ENCODE measurements around the gene DHDH. TPM values are rescaled to one million over a fixed set of nuclear protein-coding genes. Genes with fewer than 3 reads are reported as not detected.

Gene DHDH
- total and polyA plus RNA-seq, 2 donors = 0.28 to 1.0 TPM

DNA sequence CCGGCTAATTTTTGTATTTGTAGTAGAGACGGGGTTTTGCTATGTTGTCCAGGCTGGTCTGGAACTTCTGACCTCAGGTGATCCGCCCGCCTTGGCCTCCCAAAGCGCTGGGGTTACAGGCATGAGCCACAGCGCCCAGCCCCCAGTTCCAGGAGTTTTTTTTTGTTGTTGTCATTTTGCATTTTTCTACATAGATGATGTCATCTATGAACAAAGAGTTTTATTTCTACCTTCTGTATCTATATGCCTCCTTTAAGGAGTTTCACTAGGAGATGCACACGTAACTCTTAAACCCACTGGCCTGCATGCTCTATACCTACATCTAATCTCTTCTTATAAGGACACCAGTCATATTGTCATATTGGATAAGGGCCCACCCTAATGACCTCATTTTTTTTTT lies 4.8 kb downstream of the DHDH start:
- no peak for DNase-seq (ENCODE audit: low read depth in 6 of 9, low spot score in 9 of 9)
- WGBS = 82% methylated on average over 7 of the region's 7 CpGs
- H3K4me1 ChIP-seq (ENCODE audit: control insufficient read depth in 2 of 2, insufficient read depth in 2 of 2, low read length in 2 of 2) = peaks cover 0 to 10% of the 10 kb centered on the region in 2 donors
- H3K9me3 ChIP-seq (ENCODE audit: control insufficient read depth in 2 of 2, insufficient read depth in 1 of 2, low read length in 1 of 2) = peaks cover 1 to 10% of the 10 kb centered on the region in 2 donors
- H3K4me3 ChIP-seq (ENCODE audit: low read length in 2 of 2) = no peak overlapping the region
- H3K27me3 ChIP-seq (ENCODE audit: control insufficient read depth in 2 of 2, insufficient read depth in 1 of 2, low read length in 1 of 2) = peaks cover 3 to 15% of the 10 kb centered on the region in 2 donors
- no peak overlapping the region for H3K27ac ChIP-seq (ENCODE audit: low read depth in 1 of 2, low read length in 1 of 2)
- no peaks in the 10 kb centered on the region for H3K36me3 ChIP-seq (ENCODE audit: control insufficient read depth in 2 of 2, insufficient read depth in 2 of 2, low read length in 1 of 2)

DNA sequence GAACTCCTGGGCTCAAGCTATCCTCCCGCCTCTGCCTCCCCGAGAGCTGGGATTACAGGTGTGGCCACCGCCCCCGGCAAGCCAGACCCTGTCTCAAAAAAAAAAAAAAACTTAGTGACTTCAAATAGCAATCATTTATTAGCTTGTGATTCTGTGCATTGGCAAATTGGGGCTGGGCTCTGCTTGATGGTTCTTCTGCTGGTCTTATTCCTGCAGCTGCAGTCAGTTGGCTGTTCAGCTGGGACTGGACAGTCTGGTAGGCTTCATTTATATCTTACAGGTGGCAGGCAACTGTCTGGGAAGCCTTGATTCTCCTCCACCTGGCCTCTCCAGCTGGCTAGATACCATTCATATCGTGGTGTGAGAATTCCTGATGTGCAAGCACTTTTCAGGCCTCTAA lies 7.4 kb downstream of the DHDH start:
- Histone ChIP-seq H3K4me1 (ENCODE audit: control insufficient read depth in 2 of 2, insufficient read depth in 2 of 2, low read length in 2 of 2) (no peaks in the 10 kb centered on the region), H3K4me3 (ENCODE audit: low read length in 2 of 2) (no peak overlapping the region), H3K27me3 (ENCODE audit: control insufficient read depth in 2 of 2, insufficient read depth in 1 of 2, low read length in 1 of 2) (no peaks in the 10 kb centered on the region), H3K36me3 (ENCODE audit: control insufficient read depth in 2 of 2, insufficient read depth in 2 of 2, low read length in 1 of 2) (no peaks in the 10 kb centered on the region), H3K27ac (ENCODE audit: low read depth in 1 of 2, low read length in 1 of 2) (no peak overlapping the region), H3K9me3 (ENCODE audit: control insufficient read depth in 2 of 2, insufficient read depth in 1 of 2, low read length in 1 of 2) (peaks cover 1 to 10% of the 10 kb centered on the region in 2 donors)
- DNase-seq (ENCODE audit: low read depth in 6 of 9, low spot score in 9 of 9) = no peak
- WGBS = 98% methylated on average over 5 of the region's 5 CpGs

DNA sequence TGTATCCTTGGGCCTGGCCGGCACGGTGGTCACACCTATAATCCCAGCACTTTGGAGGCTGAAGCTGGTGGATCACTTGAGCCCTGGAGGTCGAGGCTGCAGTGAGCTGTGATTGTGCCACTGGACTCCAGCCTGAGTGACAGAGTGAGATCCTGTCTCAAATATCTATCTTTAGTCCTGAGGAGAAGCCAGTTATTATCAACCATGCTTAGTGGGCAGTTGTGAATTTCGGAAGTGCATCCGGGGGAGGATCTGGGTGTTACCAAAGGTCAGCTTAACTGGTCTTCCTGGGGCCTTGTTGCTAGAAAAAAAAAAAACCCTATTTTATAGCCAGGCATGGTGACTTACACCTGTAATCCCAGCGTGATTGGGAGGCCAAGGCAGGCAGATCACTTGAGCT lies 9.6 kb downstream of the DHDH start:
- no peak for DNase-seq (ENCODE audit: low read depth in 6 of 9, low spot score in 9 of 9)
- H3K36me3 ChIP-seq (ENCODE audit: control insufficient read depth in 2 of 2, insufficient read depth in 2 of 2, low read length in 1 of 2) = no peaks in the 10 kb centered on the region
- 98% methylated on average over 6 of the region's 6 CpGs for WGBS
- no peak overlapping the region for H3K27ac ChIP-seq (ENCODE audit: low read depth in 1 of 2, low read length in 1 of 2)
- H3K9me3 ChIP-seq (ENCODE audit: control insufficient read depth in 2 of 2, insufficient read depth in 1 of 2, low read length in 1 of 2) = peaks cover 3 to 32% of the 10 kb centered on the region in 2 donors
- no peaks in the 10 kb centered on the region for H3K27me3 ChIP-seq (ENCODE audit: control insufficient read depth in 2 of 2, insufficient read depth in 1 of 2, low read length in 1 of 2)
- no peaks in the 10 kb centered on the region for H3K4me1 ChIP-seq (ENCODE audit: control insufficient read depth in 2 of 2, insufficient read depth in 2 of 2, low read length in 2 of 2)
- no peak overlapping the region for H3K4me3 ChIP-seq (ENCODE audit: low read length in 2 of 2)

DNA sequence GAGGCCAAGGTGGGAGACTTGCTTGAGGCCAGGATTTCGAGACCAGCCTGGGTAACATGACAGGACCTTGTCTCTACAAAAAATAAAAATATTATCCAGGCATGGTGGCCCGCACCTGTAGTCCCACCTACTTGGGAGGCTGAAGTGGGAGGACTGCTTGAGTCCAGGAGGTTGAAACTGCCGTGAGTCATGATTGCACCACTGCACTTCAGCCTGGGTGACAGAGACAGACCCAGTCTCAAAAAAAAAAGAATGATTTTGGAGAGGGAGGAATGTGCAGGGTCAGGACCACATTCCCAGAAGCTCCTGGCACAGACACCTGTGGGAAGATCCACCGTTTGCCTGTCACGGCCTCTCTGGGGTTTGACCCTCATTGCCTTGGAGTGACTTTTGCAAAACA lies 11.9 kb downstream of the DHDH start:
- no peaks in the 10 kb centered on the region for H3K36me3 ChIP-seq (ENCODE audit: control insufficient read depth in 2 of 2, insufficient read depth in 2 of 2, low read length in 1 of 2)
- no peak overlapping the region for H3K27ac ChIP-seq (ENCODE audit: low read depth in 1 of 2, low read length in 1 of 2)
- no peak overlapping the region for H3K4me3 ChIP-seq (ENCODE audit: low read length in 2 of 2)
- no peaks in the 10 kb centered on the region for H3K27me3 ChIP-seq (ENCODE audit: control insufficient read depth in 2 of 2, insufficient read depth in 1 of 2, low read length in 1 of 2)
- peaks cover 3 to 31% of the 10 kb centered on the region in 2 donors for H3K9me3 ChIP-seq (ENCODE audit: control insufficient read depth in 2 of 2, insufficient read depth in 1 of 2, low read length in 1 of 2)
- WGBS = 95% methylated on average over 5 of the region's 5 CpGs
- DNase-seq (ENCODE audit: low read depth in 6 of 9, low spot score in 9 of 9) = no peak
- H3K4me1 ChIP-seq (ENCODE audit: control insufficient read depth in 2 of 2, insufficient read depth in 2 of 2, low read length in 2 of 2) = no peaks in the 10 kb centered on the region

DNA sequence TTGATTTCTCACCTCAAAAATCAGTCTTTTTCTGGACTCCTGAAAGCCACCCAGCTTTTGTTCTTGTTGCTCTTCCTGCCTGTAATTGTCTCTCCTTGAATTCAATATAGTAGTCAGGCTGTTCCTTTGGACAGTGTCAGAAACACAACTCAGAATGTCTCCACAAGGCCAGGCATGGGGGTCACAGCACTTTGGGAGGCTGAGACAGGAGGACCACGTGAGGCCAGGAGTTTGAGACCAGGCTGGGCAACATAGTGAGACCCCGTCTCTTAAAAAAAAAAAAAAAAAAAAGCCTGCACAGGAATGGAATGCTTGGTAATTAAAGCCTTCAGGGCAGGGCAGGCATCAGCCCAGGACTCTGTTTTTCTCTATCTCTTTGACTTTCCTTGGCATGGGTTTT lies 12.3 kb downstream of the DHDH start:
- Histone ChIP-seq H3K27ac (ENCODE audit: low read depth in 1 of 2, low read length in 1 of 2) (no peak overlapping the region), H3K27me3 (ENCODE audit: control insufficient read depth in 2 of 2, insufficient read depth in 1 of 2, low read length in 1 of 2) (no peaks in the 10 kb centered on the region), H3K4me1 (ENCODE audit: control insufficient read depth in 2 of 2, insufficient read depth in 2 of 2, low read length in 2 of 2) (no peaks in the 10 kb centered on the region), H3K36me3 (ENCODE audit: control insufficient read depth in 2 of 2, insufficient read depth in 2 of 2, low read length in 1 of 2) (no peaks in the 10 kb centered on the region), H3K9me3 (ENCODE audit: control insufficient read depth in 2 of 2, insufficient read depth in 1 of 2, low read length in 1 of 2) (peaks cover 3 to 27% of the 10 kb centered on the region in 2 donors), H3K4me3 (ENCODE audit: low read length in 2 of 2) (no peak overlapping the region)
- no peak for DNase-seq (ENCODE audit: low read depth in 6 of 9, low spot score in 9 of 9)
- WGBS = 97% methylated on average over 2 of the region's 2 CpGs

DNA sequence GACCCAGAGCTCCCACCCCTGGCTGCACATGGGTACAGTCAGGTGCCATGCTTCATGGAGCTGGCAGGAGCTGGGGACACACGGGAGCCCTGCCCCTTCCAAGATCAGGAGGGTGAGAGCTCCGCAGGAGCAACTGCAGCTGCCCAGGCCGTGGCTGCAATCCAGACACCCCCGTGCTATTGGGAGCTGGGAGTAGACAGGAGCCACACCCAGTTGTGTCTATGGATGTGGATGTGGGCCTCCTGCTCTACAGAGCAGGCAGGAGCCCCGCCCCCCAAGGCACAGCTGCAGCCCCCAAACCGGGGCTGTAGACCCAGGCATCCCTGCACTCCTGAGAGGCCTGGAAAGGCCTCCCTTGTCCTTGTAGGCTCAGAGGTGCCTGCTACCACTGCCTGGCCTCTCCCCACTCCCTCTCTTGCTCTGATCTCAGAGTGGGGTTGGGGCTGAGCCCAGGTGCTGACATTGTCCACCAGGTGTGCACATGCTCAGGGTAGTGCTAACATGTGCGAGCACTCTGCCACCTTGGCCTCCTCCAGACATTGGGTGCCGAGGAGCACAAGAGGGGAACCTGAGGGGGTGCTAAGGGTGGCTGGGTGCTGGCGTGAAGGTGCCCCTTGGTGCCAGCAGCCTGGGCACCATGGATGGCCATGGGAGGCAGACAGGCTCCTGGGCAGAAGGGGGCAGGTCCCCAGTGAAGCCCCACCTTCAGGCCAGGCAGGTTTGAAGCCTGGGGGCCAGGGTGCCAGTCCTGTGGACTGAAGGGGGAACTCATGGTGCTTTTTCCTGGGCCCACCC lies 13.2 kb downstream of the DHDH start:
- Histone ChIP-seq H3K36me3 (ENCODE audit: control insufficient read depth in 2 of 2, insufficient read depth in 2 of 2, low read length in 1 of 2) (no peaks in the 10 kb centered on the region), H3K27ac (ENCODE audit: low read depth in 1 of 2, low read length in 1 of 2) (no peak overlapping the region), H3K9me3 (ENCODE audit: control insufficient read depth in 2 of 2, insufficient read depth in 1 of 2, low read length in 1 of 2) (peaks cover 1 to 24% of the 10 kb centered on the region in 2 donors), H3K4me1 (ENCODE audit: control insufficient read depth in 2 of 2, insufficient read depth in 2 of 2, low read length in 2 of 2) (no peaks in the 10 kb centered on the region), H3K4me3 (ENCODE audit: low read length in 2 of 2) (no peak overlapping the region), H3K27me3 (ENCODE audit: control insufficient read depth in 2 of 2, insufficient read depth in 1 of 2, low read length in 1 of 2) (no peaks in the 10 kb centered on the region)
- 80% methylated on average over 9 of the region's 9 CpGs for WGBS
- DNase-seq (ENCODE audit: low read depth in 6 of 9, low spot score in 9 of 9) = no peak

DNA sequence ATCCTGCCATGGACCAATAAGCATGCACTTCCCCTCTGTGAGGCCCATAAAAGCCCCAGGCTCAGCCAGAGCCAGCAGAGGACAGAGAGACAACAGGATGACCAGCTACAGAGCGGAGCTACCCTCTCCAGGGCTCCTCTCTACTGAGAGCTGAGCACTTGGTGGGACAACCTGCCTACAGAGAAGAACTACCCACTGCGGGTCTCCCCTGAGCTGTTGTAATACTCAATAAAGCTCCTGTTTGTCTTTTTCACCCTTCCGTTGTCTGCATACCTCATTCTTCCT lies 13.7 kb downstream of the DHDH start:
- Histone ChIP-seq H3K27ac (ENCODE audit: low read depth in 1 of 2, low read length in 1 of 2) (no peak overlapping the region), H3K9me3 (ENCODE audit: control insufficient read depth in 2 of 2, insufficient read depth in 1 of 2, low read length in 1 of 2) (peaks cover 1 to 24% of the 10 kb centered on the region in 2 donors), H3K4me1 (ENCODE audit: control insufficient read depth in 2 of 2, insufficient read depth in 2 of 2, low read length in 2 of 2) (no peaks in the 10 kb centered on the region), H3K4me3 (ENCODE audit: low read length in 2 of 2) (no peak overlapping the region), H3K36me3 (ENCODE audit: control insufficient read depth in 2 of 2, insufficient read depth in 2 of 2, low read length in 1 of 2) (no peaks in the 10 kb centered on the region), H3K27me3 (ENCODE audit: control insufficient read depth in 2 of 2, insufficient read depth in 1 of 2, low read length in 1 of 2) (no peaks in the 10 kb centered on the region)
- WGBS = 96% methylated on average over 3 of the region's 3 CpGs
- DNase-seq (ENCODE audit: low read depth in 6 of 9, low spot score in 9 of 9) = no peak

DNA sequence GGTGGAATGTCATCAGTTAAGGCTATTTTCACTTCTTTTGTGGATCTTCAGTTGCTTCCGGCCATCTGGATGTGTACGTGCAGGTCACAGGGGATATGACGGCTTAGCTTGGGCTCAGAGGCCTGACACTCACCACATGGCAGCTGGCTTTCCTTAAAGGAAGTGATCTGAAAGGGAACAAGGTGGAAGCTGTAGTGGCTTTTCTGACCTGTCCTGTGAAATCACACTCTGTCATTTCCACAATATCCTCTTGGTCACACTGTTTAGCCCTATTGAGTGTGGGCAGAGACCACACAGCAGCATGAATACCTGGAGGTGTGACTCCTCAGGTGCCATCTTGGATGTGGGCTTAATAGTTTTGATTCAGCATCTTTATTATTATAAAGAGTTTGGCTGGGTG lies 16.7 kb downstream of the DHDH start:
- Histone ChIP-seq H3K36me3 (ENCODE audit: control insufficient read depth in 2 of 2, insufficient read depth in 2 of 2, low read length in 1 of 2) (peaks cover 0 to 4% of the 10 kb centered on the region in 2 donors), H3K4me1 (ENCODE audit: control insufficient read depth in 2 of 2, insufficient read depth in 2 of 2, low read length in 2 of 2) (peaks cover 6 to 8% of the 10 kb centered on the region in 2 donors), H3K9me3 (ENCODE audit: control insufficient read depth in 2 of 2, insufficient read depth in 1 of 2, low read length in 1 of 2) (peaks cover 1 to 24% of the 10 kb centered on the region in 2 donors), H3K27me3 (ENCODE audit: control insufficient read depth in 2 of 2, insufficient read depth in 1 of 2, low read length in 1 of 2) (no peaks in the 10 kb centered on the region), H3K4me3 (ENCODE audit: low read length in 2 of 2) (no peak overlapping the region), H3K27ac (ENCODE audit: low read depth in 1 of 2, low read length in 1 of 2) (no peak overlapping the region)
- 81% methylated on average over 3 of the region's 3 CpGs for WGBS
- no peak for DNase-seq (ENCODE audit: low read depth in 6 of 9, low spot score in 9 of 9)

DNA sequence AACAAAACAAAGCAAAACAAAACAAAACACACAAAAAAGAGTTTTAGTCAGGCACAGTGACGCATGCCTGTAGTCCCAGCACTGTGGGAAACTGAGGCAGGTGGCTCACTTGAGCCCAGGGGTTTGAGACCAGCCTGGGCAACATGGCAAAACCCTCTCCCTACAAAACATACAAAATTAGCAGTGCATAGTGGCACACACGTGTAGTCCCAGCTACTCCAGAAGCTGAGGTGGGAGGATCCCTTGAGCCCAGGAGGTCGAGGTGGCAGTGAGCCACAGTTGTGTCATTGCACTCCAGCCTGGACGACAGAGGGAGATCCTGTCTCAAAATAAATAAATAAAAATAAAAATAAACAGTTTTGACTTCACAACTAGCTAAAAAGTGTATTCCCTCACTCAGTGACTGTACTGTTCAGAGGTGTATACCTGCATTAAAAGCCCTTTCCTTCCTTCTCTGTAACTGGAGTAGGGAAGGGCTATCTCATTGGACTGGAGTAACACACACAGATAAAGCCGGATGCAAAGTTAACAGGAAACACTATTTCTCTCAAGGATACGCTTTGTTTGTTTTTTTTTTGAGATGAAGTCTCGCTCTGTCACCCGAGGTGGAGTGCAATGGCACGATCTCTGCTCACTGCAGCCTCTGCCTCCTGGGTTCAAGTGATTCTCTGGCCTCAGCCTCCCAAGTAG lies 17.5 kb downstream of the DHDH start:
- Histone ChIP-seq H3K4me1 (ENCODE audit: control insufficient read depth in 2 of 2, insufficient read depth in 2 of 2, low read length in 2 of 2) (peaks cover 13 to 17% of the 10 kb centered on the region in 2 donors), H3K36me3 (ENCODE audit: control insufficient read depth in 2 of 2, insufficient read depth in 2 of 2, low read length in 1 of 2) (peaks cover 3 to 5% of the 10 kb centered on the region in 2 donors), H3K9me3 (ENCODE audit: control insufficient read depth in 2 of 2, insufficient read depth in 1 of 2, low read length in 1 of 2) (peaks cover 1 to 23% of the 10 kb centered on the region in 2 donors), H3K4me3 (ENCODE audit: low read length in 2 of 2) (no peak overlapping the region), H3K27ac (ENCODE audit: low read depth in 1 of 2, low read length in 1 of 2) (no peak overlapping the region), H3K27me3 (ENCODE audit: control insufficient read depth in 2 of 2, insufficient read depth in 1 of 2, low read length in 1 of 2) (no peaks in the 10 kb centered on the region)
- 85% methylated on average over 9 of the region's 9 CpGs for WGBS
- DNase-seq (ENCODE audit: low read depth in 6 of 9, low spot score in 9 of 9) = no peak
